Measurements from ENCODE around the gene ERG.

The ERG gene

DNA sequence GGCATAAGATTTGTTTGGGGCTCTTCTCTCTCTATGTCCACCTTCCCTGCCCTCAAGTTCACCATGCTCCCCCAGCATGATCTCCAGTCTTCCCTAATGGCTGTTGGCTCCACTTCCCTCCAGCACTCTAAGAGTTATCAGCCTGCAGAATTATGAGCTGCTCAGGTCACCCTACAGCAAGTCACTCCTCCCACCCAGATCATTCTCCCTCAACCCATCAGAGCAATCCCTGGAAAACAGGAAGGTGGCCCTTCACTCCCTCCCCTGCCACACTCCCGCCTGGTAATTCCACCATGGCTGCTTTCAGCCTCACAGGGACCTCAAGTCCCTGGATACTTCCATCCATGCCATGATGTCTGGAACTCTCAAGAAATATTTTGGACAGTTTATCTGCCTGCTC is 137.0 kb downstream of the ERG start:
- no peak for DNase-seq (ENCODE audit: low read depth)
- no peak overlapping the region for H3K4me3 ChIP-seq (replicated peaks; ENCODE audit: low read depth, low read length)
- TF ChIP-seq, protein P1, sequence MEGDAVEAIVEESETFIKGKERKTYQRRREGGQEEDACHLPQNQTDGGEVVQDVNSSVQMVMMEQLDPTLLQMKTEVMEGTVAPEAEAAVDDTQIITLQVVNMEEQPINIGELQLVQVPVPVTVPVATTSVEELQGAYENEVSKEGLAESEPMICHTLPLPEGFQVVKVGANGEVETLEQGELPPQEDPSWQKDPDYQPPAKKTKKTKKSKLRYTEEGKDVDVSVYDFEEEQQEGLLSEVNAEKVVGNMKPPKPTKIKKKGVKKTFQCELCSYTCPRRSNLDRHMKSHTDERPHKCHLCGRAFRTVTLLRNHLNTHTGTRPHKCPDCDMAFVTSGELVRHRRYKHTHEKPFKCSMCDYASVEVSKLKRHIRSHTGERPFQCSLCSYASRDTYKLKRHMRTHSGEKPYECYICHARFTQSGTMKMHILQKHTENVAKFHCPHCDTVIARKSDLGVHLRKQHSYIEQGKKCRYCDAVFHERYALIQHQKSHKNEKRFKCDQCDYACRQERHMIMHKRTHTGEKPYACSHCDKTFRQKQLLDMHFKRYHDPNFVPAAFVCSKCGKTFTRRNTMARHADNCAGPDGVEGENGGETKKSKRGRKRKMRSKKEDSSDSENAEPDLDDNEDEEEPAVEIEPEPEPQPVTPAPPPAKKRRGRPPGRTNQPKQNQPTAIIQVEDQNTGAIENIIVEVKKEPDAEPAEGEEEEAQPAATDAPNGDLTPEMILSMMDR (IDR thresholded peaks at IDR 0.05; ENCODE audit: low read length, missing control alignments) = no peak

DNA sequence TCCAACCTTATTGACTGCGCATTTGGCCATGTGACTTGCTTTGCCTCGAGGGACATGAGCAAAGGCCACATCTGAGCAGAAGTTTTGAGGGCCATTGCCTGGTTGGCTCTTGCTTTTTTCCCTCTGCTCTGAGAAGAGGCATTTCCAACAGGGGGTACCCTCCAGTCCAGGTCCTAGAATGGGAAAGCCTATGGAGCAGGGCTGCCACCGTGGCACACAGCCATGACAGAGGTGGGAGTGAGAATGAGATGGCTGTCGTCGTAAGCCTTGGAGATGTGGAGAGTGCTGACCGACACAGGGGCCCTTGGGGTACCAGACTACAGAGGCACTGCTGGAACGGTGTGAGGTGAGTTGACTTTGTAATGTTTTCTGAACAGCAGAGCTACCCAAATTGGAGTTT is 138.4 kb downstream of the ERG start:
- DNase-seq (ENCODE audit: low read depth) = no peak
- no peak overlapping the region for H3K4me3 ChIP-seq (replicated peaks; ENCODE audit: low read depth, low read length)
- TF ChIP-seq, protein P1 (IDR thresholded peaks at IDR 0.05; ENCODE audit: low read length, missing control alignments) = no peak

DNA sequence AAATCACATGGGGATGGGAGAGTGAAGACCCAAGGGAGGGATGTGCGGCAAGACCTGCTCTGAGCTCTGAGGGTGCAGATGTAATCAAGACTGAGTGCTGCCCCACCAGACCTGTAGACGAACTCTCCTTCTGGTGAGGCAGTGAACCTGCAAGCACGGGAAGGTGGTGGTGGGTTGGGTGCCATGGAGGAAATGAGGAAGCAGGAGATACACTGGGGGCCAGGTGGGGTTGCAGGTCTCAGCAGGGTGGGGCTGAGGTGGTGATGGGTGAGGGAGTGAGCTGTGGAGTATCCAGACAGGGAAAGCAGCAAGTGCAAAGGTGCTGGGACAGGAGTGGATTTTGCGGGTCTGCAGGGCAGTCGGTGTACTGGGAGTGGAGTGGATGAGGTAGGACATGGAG is 139.2 kb downstream of the ERG start:
- DNase-seq (ENCODE audit: low read depth) = no peak
- TF ChIP-seq, protein P1 (IDR thresholded peaks at IDR 0.05; ENCODE audit: low read length, missing control alignments) = no peak
- no peak overlapping the region for H3K4me3 ChIP-seq (replicated peaks; ENCODE audit: low read depth, low read length)

DNA sequence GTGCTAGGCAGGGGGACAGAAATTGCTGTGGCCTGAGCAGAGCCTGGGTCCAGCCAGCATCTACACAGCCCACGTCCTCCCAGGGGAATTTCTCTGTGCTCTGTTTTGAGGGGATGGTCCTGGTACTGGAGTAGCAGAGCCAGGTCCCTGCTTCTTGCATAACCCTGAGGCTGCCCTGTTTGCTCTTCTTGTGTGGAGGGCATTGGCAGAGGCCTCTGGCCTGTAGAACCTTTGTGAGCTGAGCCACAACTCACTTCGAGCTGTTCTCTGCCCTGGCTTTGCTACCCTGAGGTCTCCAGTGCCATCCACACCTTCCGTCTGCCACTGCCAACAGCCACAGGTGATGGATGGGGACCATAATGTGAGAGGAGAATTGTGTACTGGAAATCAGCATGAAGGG is 139.6 kb downstream of the ERG start:
- TF ChIP-seq, protein P1 (IDR thresholded peaks at IDR 0.05; ENCODE audit: low read length, missing control alignments) = no peak
- no peak for DNase-seq (ENCODE audit: low read depth)
- H3K4me3 ChIP-seq (replicated peaks; ENCODE audit: low read depth, low read length) = no peak overlapping the region

DNA sequence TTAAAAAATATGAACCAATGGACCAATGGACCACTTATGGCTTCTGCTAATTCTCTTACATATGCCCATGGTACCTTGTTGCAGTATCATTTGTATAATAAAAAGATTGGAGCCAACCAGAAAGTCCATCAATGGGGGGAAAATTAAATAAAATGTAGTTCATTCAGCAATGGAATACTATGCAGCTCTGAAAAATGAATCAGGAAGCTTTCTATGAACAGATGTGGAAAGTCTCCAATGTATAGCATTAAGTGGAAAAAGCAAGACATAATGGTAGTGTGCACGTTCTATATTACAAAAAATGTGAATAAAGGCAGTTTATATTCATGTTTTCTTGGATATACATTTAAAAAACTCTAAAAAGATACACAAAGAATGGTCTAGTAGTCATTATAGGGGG is 140.2 kb downstream of the ERG start:
- TF ChIP-seq, protein P1 (IDR thresholded peaks at IDR 0.05; ENCODE audit: low read length, missing control alignments) = no peak

DNA sequence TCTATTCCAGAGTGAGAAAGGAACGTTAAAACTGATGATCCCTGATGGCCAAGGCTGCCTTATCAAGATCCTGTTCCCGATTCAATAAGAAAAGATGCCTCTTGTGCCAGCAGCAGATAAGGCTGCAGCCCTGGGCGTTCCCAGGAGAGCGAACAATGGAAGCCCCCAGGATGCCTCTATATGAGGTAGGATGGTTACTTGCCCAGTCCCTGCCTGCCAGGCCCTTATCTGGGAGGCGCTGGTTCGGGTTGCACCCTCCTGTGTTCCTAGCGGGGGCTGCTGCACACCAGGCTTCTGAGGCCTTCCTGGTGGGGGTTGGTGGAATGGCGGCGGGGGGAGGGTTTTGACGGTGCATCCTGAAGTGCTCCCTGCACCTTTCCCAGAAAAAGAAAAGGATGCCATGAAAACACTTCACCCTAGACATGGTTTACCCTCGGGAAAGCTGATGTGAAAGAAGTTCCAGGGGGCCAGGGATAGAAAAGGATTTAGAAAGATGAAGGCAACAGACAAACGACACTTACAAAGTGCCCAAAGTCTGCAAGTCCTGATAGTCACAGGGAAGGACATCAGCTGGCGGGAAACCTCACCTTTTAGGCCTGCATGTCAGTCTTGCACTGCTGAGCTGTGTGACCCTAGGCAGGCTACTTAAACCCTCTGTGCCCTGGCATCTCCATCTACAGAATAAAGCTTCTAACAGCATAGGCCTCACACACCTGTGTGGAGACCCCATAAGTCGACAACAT is 141.2 kb downstream of the ERG start:
- DNase-seq (ENCODE audit: low read depth) = no peak
- TF ChIP-seq, protein P1 (IDR thresholded peaks at IDR 0.05; ENCODE audit: low read length, missing control alignments) = no peak
- H3K4me3 ChIP-seq (replicated peaks; ENCODE audit: low read depth, low read length) = no peak overlapping the region

More for the DNA sequence above, 140.2 kb downstream of the ERG start:
- no peak overlapping the region for H3K4me3 ChIP-seq (replicated peaks; ENCODE audit: low read depth, low read length)
- no peak for DNase-seq (ENCODE audit: low read depth)
